ENCODE results near the gene MEOX1. TPM values are rescaled to one million over a fixed set of nuclear protein-coding genes. Genes with fewer than 3 reads are reported as not detected.
A peak's percentile ranks its signal among the peaks of the same experiment; 100 is the strongest.

MEOX1 gene
- total and polyA plus RNA-seq, 2 donors (not counting 1 experiment from before 2014, with no cell fraction given): not detected

- Histone ChIP-seq H3K9me3 (ENCODE audit: control insufficient read depth, insufficient read depth, low read depth, low read length) (no peaks in the 10 kb centered on the region), H3K27ac (ENCODE audit: insufficient read depth, low read length) (no peak overlapping the region), H4K20me1 (ENCODE audit: control insufficient read depth, extremely low read depth, insufficient read depth, low read length) (no peaks in the 10 kb centered on the region), H3K27me3 (ENCODE audit: control insufficient read depth, insufficient read depth, low read length) (no peaks in the 10 kb centered on the region), H3K9ac (ENCODE audit: insufficient read depth, low read length) (no peak overlapping the region), H2AFZ (ENCODE audit: low read length) (no peak overlapping the region), H3K79me2 (ENCODE audit: control insufficient read depth, insufficient read depth, low read length) (no peaks in the 10 kb centered on the region), H3K4me3 (replicated peaks in 1 of 4; ENCODE audit: control extremely low read depth in 1 of 4, insufficient read depth in 1 of 4, low read depth in 3 of 4, low read length in 4 of 4) (no peak overlapping the region), H3K36me3 (ENCODE audit: control insufficient read depth, insufficient read depth, low read length) (no peaks in the 10 kb centered on the region), H3K4me2 (ENCODE audit: extremely low read depth, insufficient read depth, low read length) (no peak overlapping the region), H3K4me1 (ENCODE audit: control insufficient read depth, extremely low read depth, insufficient read depth, low read length) (no peaks in the 10 kb centered on the region)
- no peak for DNase-seq (ENCODE audit: low read depth in 2 of 2)
- no peak for TF ChIP-seq EZH2 (IDR thresholded peaks at IDR 0.05; ENCODE audit: low read length, missing control alignments)
- TF ChIP-seq CTCF (conservative IDR thresholded peaks at IDR 0.05 in 1 of 2, IDR thresholded peaks at IDR 0.05 in 1 of 2; ENCODE audit: low read depth in 1 of 2, low read length in 2 of 2): no peak
Observed at GRCh38 chr17:43667506-43667905, 5.8 kb upstream of the MEOX1 start.

GRCh38 chr17:43665937-43666236, 4.2 kb upstream of the MEOX1 start:
- Histone ChIP-seq H3K9me3 (ENCODE audit: control insufficient read depth, insufficient read depth, low read depth, low read length) (no peaks in the 10 kb centered on the region), H3K36me3 (ENCODE audit: control insufficient read depth, insufficient read depth, low read length) (no peaks in the 10 kb centered on the region), H3K27me3 (ENCODE audit: control insufficient read depth, insufficient read depth, low read length) (no peaks in the 10 kb centered on the region), H3K79me2 (ENCODE audit: control insufficient read depth, insufficient read depth, low read length) (no peaks in the 10 kb centered on the region), H3K4me3 (replicated peaks in 1 of 4; ENCODE audit: control extremely low read depth in 1 of 4, insufficient read depth in 1 of 4, low read depth in 3 of 4, low read length in 4 of 4) (no peak overlapping the region), H2AFZ (ENCODE audit: low read length) (no peak overlapping the region), H3K9ac (ENCODE audit: insufficient read depth, low read length) (no peak overlapping the region), H3K4me2 (ENCODE audit: extremely low read depth, insufficient read depth, low read length) (no peak overlapping the region), H4K20me1 (ENCODE audit: control insufficient read depth, extremely low read depth, insufficient read depth, low read length) (no peaks in the 10 kb centered on the region), H3K4me1 (ENCODE audit: control insufficient read depth, extremely low read depth, insufficient read depth, low read length) (no peaks in the 10 kb centered on the region), H3K27ac (ENCODE audit: insufficient read depth, low read length) (no peak overlapping the region)
- TF ChIP-seq EZH2 (IDR thresholded peaks at IDR 0.05; ENCODE audit: low read length, missing control alignments) (no peak), CTCF (conservative IDR thresholded peaks at IDR 0.05 in 1 of 2, IDR thresholded peaks at IDR 0.05 in 1 of 2; ENCODE audit: low read depth in 1 of 2, low read length in 2 of 2) (no peak)
- DNase-seq (ENCODE audit: low read depth in 2 of 2): no peak

DNA sequence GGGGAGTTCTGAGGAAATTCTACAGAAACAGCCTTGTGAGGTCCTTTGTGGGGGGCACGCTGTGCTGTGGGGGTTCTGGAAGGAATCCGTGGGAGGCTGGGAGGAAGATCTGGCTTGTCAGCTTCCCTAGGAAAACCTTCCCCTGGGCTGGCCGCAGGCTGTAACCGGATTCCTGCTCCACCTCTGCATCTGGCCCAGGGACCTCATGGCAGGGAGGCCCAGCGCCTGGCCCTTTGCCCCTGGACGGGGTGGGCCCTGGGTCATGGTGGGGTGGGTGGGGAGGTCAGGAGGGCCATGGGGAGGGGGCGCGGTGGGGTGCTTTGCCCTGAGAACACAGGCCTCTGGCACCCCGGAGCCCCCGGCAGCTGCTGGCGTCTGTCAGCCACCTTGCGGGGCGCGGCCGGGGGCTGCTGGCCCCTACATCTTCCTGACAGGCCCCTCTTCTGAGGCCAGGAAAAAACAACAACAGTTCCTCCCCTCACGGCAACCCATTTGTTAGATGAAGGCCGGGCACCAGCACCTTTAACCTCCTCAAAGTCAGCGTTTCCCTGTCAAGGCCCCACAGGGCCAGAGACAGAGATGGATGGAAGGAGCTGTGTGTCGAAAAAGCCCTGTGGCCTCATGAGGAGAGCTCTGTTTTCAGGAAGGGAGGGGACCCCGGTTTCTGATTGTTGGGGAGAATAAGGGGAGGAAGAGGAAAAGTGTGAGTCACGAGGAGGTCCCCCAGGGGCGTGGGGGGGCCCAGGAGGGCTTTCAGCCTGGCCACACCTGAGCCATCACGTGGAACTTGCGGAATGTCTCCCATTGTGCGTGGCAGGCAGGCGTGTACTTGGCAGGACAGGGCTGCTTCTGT, 3.6 kb upstream of the MEOX1 start:
- Histone ChIP-seq H2AFZ (ENCODE audit: low read length) (no peak overlapping the region), H3K4me2 (ENCODE audit: extremely low read depth, insufficient read depth, low read length) (no peak overlapping the region), H3K27me3 (ENCODE audit: control insufficient read depth, insufficient read depth, low read length) (no peaks in the 10 kb centered on the region), H4K20me1 (ENCODE audit: control insufficient read depth, extremely low read depth, insufficient read depth, low read length) (no peaks in the 10 kb centered on the region), H3K4me1 (ENCODE audit: control insufficient read depth, extremely low read depth, insufficient read depth, low read length) (no peaks in the 10 kb centered on the region), H3K79me2 (ENCODE audit: control insufficient read depth, insufficient read depth, low read length) (no peaks in the 10 kb centered on the region), H3K9ac (ENCODE audit: insufficient read depth, low read length) (no peak overlapping the region), H3K36me3 (ENCODE audit: control insufficient read depth, insufficient read depth, low read length) (no peaks in the 10 kb centered on the region), H3K4me3 (replicated peaks in 1 of 4; ENCODE audit: control extremely low read depth in 1 of 4, insufficient read depth in 1 of 4, low read depth in 3 of 4, low read length in 4 of 4) (no peak overlapping the region), H3K9me3 (ENCODE audit: control insufficient read depth, insufficient read depth, low read depth, low read length) (no peaks in the 10 kb centered on the region), H3K27ac (ENCODE audit: insufficient read depth, low read length) (no peak overlapping the region)
- TF ChIP-seq CTCF (conservative IDR thresholded peaks at IDR 0.05 in 1 of 2, IDR thresholded peaks at IDR 0.05 in 1 of 2; ENCODE audit: low read depth in 1 of 2, low read length in 2 of 2) (no peak), EZH2 (IDR thresholded peaks at IDR 0.05; ENCODE audit: low read length, missing control alignments) (no peak)
- peak in 1 of 2 donors; percentile 13 for DNase-seq (ENCODE audit: low read depth in 2 of 2)

Measured in fibroblast of lung (primary cell).